ENCODE measurements around the gene SLC3A2. TPM values are rescaled to one million over a fixed set of nuclear protein-coding genes. Genes with fewer than 3 reads are reported as not detected.

SLC3A2 gene
- total and polyA plus RNA-seq, 2 of the 13 experiments (the other 11 are each of a cell fraction or from before 2014, with no cell fraction given), result 213 to 226 TPM

GRCh38 chr11:62881579-62882430 lies 1.1 kb downstream of the SLC3A2 start (continued):
- TF ChIP-seq, protein P1, sequence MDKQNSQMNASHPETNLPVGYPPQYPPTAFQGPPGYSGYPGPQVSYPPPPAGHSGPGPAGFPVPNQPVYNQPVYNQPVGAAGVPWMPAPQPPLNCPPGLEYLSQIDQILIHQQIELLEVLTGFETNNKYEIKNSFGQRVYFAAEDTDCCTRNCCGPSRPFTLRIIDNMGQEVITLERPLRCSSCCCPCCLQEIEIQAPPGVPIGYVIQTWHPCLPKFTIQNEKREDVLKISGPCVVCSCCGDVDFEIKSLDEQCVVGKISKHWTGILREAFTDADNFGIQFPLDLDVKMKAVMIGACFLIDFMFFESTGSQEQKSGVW (CRISPR knock-in tag; IDR thresholded peaks at IDR 0.05; ENCODE audit: borderline replicate concordance), result no peak; the same call in 1 of the 2 replicates
- TF ChIP-seq TFDP1 (CRISPR knock-in tag; IDR thresholded peaks at IDR 0.05; ENCODE audit: borderline replicate concordance), result 0 out of 2 replicates have a peak, but pooled peaks have one; percentile 19
- TF ChIP-seq, protein P2, sequence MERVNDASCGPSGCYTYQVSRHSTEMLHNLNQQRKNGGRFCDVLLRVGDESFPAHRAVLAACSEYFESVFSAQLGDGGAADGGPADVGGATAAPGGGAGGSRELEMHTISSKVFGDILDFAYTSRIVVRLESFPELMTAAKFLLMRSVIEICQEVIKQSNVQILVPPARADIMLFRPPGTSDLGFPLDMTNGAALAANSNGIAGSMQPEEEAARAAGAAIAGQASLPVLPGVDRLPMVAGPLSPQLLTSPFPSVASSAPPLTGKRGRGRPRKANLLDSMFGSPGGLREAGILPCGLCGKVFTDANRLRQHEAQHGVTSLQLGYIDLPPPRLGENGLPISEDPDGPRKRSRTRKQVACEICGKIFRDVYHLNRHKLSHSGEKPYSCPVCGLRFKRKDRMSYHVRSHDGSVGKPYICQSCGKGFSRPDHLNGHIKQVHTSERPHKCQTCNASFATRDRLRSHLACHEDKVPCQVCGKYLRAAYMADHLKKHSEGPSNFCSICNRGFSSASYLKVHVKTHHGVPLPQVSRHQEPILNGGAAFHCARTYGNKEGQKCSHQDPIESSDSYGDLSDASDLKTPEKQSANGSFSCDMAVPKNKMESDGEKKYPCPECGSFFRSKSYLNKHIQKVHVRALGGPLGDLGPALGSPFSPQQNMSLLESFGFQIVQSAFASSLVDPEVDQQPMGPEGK (CRISPR knock-in tag; IDR thresholded peaks at IDR 0.05), result peak; percentile 75; the same call in 1 of the 2 replicates
- TF ChIP-seq, protein P3, sequence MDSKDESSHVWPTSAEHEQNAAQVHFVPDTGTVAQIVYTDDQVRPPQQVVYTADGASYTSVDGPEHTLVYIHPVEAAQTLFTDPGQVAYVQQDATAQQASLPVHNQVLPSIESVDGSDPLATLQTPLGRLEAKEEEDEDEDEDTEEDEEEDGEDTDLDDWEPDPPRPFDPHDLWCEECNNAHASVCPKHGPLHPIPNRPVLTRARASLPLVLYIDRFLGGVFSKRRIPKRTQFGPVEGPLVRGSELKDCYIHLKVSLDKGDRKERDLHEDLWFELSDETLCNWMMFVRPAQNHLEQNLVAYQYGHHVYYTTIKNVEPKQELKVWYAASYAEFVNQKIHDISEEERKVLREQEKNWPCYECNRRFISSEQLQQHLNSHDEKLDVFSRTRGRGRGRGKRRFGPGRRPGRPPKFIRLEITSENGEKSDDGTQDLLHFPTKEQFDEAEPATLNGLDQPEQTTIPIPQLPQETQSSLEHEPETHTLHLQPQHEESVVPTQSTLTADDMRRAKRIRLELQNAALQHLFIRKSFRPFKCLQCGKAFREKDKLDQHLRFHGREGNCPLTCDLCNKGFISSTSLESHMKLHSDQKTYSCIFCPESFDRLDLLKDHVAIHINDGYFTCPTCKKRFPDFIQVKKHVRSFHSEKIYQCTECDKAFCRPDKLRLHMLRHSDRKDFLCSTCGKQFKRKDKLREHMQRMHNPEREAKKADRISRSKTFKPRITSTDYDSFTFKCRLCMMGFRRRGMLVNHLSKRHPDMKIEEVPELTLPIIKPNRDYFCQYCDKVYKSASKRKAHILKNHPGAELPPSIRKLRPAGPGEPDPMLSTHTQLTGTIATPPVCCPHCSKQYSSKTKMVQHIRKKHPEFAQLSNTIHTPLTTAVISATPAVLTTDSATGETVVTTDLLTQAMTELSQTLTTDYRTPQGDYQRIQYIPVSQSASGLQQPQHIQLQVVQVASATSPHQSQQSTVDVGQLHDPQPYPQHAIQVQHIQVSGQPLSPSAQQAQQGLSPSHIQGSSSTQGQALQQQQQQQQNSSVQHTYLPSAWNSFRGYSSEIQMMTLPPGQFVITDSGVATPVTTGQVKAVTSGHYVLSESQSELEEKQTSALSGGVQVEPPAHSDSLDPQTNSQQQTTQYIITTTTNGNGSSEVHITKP (CRISPR knock-in tag; IDR thresholded peaks at IDR 0.05; ENCODE audit: low read depth), result peak; percentile 46; the same call in 1 of the 2 replicates
- TF ChIP-seq ARNT2 (CRISPR knock-in tag; IDR thresholded peaks at IDR 0.05; ENCODE audit: low read depth), result no peak
- TF ChIP-seq SP5 (CRISPR knock-in tag; IDR thresholded peaks at IDR 0.05; ENCODE audit: borderline replicate concordance, low read depth), result 0 out of 2 replicates have a peak, but pooled peaks have one; percentile 2
- peak; percentile 39; the same call in 1 of the 2 replicates for TF ChIP-seq NFE2 (CRISPR knock-in tag; IDR thresholded peaks at IDR 0.05)
- no peak for TF ChIP-seq NCOA1 (CRISPR knock-in tag; IDR thresholded peaks at IDR 0.05)
- TF ChIP-seq, protein P4, sequence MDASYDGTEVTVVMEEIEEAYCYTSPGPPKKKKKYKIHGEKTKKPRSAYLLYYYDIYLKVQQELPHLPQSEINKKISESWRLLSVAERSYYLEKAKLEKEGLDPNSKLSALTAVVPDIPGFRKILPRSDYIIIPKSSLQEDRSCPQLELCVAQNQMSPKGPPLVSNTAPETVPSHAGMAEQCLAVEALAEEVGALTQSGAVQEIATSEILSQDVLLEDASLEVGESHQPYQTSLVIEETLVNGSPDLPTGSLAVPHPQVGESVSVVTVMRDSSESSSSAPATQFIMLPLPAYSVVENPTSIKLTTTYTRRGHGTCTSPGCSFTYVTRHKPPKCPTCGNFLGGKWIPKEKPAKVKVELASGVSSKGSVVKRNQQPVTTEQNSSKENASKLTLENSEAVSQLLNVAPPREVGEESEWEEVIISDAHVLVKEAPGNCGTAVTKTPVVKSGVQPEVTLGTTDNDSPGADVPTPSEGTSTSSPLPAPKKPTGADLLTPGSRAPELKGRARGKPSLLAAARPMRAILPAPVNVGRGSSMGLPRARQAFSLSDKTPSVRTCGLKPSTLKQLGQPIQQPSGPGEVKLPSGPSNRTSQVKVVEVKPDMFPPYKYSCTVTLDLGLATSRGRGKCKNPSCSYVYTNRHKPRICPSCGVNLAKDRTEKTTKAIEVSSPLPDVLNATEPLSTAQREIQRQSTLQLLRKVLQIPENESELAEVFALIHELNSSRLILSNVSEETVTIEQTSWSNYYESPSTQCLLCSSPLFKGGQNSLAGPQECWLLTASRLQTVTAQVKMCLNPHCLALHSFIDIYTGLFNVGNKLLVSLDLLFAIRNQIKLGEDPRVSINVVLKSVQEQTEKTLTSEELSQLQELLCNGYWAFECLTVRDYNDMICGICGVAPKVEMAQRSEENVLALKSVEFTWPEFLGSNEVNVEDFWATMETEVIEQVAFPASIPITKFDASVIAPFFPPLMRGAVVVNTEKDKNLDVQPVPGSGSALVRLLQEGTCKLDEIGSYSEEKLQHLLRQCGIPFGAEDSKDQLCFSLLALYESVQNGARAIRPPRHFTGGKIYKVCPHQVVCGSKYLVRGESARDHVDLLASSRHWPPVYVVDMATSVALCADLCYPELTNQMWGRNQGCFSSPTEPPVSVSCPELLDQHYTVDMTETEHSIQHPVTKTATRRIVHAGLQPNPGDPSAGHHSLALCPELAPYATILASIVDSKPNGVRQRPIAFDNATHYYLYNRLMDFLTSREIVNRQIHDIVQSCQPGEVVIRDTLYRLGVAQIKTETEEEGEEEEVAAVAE (CRISPR knock-in tag; IDR thresholded peaks at IDR 0.05; ENCODE audit: borderline replicate concordance), result no peak
- no peak for TF ChIP-seq DPF2 (CRISPR knock-in tag; IDR thresholded peaks at IDR 0.05; ENCODE audit: borderline replicate concordance, low read depth)
- TF ChIP-seq FOSL1 (CRISPR knock-in tag; IDR thresholded peaks at IDR 0.05; ENCODE audit: borderline replicate concordance), result peak; percentile 49; the same call in 1 of the 2 replicates
- TF ChIP-seq ARHGAP35 (CRISPR knock-in tag; IDR thresholded peaks at IDR 0.05; ENCODE audit: borderline replicate concordance), result no peak
- no peak for TF ChIP-seq CHD2 (IDR thresholded peaks at IDR 0.05; ENCODE audit: low read depth, low read length)
- no peak for TF ChIP-seq MEIS2 (CRISPR knock-in tag; IDR thresholded peaks at IDR 0.05)
- no peak for TF ChIP-seq PCBP1 (IDR thresholded peaks at IDR 0.05; ENCODE audit: borderline replicate concordance, low read depth, low read length)
